Activated T-cell treated with anti-CD3 and anti-CD28 coated beads, Interleukin-2, amount 50 U/mL, for 48 hours (primary cell): ENCODE results near the gene CXADR.
A peak's percentile ranks its signal among the peaks of the same experiment; 100 is the strongest.
"Not testable (repeated sequence)": the region's sequence is repeated elsewhere in the genome, so short reads cannot be mapped to it uniquely, and the experiment has no call there.

Experiments used
- DNase-seq, 2 experiments: peaks; one replicate each; pipeline ENCODE4 v3.0.0-alpha.2; 2020

CXADR gene

DNA sequence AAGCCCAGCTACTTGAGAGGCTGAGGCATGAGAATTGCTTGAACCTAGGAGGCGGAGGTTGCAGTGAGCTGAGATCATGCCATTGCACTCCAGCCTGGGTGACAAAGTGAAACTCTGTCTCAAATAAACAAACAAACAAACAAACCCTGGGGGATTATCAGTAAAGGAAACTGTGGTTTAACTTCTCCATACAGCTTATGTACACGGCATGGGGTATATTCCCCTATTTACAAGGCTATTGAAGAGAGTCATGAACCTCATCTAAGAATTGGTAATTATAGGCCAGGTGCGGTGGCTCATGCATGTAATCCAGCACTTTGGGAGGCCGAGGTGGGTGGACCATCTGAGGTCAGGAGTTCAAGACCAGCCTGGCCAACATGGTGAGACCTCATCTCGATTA lies 9.9 kb upstream of the CXADR start:
- DNase-seq = not testable (repeated sequence)

DNA sequence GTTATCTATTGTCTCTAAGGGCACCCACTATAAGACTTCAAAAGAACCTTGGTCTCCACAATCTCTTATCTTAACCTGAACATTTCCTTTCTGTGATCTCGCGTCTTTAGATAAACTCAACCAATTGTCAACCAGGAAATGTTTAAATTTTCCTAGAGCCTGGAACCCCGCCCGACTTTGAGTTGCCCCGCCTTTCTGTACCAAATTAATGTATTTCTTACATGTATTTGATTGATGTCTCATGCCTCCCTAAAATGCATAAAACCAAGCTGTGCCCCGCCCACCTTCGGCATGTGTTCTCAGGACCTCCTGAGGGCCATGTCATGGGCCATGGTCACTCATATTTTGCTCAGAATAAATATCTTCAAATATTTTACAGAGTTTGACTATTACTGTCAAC lies 5.9 kb upstream of the CXADR start:
- no peak for DNase-seq

- DNase-seq = no peak
Measured at GRCh38 chr21:17507591-17507990, 5.3 kb upstream of the CXADR start.

DNA sequence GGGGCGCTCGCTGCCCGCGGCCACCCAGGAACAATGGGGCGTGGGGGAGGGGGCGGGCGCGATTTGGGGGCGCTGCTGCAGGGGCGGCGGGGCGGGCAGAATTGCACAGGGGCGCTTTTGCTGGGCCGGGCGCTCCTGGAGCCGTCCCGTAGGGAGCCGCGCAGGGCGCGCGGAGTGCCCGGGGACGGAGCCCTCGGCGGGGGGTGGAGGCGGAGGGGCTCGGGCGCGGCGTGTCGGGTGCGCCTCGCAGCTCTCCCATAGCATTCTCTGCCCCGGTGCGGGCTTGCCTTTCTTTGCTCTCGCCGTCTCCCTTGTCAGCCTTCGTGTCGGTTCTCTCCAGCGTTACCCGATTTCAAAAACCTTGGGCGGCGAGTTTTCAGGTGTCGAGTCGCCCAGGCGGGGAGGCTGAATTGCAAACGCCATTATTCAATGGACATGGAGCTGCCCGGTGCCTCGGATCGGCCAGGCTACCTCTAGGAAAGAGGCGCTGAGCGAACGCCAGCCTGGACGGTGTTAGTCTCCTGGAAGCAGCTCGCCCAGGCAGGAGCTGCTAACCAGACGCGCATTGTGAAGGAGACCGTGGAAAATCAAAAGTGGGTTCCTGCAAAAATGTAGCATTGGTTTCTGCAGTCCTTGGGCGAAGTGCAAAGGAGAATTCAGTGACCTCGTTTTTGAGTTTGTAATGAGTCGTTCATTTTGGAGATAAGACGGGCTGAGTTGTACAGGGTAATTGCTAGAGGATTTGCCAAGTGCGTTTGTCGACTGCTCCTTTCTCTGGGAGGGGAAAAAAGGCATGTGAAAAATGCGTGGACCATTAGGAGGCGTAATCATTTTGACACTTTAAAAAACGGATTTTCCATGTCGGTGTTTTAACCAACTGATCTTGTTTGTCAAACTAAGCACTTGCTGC lies 626 bp downstream of the CXADR start:
- peak; percentile 46 to 52 for DNase-seq

DNA sequence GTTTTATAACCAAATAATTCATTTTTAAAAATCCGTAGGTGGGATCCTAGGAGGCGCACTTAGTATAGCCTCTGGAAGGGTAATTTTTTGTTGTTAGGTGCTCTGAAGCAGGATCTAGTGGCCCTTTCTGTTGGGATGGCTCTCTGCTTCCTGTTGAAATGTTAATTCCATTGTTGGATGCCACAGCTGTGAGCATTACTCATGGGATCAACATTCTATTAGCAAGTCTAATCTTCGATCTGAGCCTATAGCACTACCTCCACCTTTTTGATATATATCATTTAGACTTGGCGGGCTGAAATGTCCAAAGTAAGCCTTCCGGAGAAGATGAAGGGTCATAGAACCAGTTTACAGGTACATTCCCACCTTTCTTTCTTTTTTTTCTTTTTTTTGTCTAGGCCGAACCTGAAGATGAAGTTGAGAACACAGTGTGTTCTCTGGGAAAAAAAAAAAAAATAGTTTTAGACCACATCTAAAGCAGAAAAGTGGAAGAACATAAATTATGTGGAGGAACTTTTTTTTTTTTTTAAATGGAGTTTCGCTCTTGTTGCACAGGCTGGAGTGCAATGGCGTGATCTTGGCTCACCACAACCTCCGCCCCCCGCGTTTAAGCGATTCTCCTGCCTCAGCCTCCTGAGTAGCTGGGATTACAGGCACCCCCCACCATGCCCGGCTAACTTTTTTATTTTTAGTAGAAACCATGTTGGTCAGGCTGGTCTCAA lies 1.4 kb downstream of the CXADR start:
- no peak for DNase-seq

DNA sequence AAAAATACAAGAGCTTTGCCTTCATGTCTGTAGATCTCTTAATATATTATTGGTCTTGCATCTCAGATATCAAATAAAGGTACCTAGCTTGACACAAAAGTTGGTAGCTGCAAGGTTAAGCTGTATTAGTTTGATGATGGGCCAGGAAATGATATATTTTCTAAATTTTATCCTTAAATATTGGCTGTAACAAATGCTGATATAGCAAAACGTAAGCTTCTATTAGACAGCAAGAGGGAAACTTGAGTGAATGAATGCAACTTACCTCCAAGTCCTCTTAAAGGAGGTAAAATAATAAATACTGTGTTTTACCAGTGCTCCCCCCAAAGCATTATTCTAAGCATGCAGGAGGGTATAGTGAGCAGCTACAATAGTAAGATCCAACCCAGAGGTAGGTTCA lies 4.2 kb downstream of the CXADR start:
- not testable (repeated sequence) for DNase-seq

DNA sequence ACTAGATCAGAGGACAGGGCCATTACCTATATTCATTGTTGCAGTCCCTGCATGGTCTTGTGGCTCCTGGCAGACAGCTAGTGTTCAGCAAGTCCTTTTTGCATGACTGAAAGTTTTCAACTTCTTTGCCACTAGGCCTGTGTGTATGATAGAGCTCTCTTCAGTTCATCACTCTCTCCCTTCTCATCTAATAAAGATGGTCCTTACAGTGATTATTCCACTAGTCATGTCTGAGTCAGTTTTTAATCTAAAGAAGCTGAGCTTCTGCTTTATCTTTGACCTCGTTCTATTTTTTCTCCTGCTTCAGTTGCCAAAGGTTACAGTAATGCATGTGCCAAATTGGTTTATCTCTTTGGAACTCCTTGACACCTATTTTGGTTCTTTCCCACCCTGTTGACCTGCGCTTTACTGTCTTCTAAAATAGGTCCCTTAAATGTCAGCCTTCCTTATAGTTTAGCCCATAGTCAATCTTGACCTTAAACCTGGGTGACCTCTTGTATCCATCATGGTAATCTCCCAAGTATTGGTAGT lies 6.4 kb downstream of the CXADR start:
- DNase-seq = no peak

DNA sequence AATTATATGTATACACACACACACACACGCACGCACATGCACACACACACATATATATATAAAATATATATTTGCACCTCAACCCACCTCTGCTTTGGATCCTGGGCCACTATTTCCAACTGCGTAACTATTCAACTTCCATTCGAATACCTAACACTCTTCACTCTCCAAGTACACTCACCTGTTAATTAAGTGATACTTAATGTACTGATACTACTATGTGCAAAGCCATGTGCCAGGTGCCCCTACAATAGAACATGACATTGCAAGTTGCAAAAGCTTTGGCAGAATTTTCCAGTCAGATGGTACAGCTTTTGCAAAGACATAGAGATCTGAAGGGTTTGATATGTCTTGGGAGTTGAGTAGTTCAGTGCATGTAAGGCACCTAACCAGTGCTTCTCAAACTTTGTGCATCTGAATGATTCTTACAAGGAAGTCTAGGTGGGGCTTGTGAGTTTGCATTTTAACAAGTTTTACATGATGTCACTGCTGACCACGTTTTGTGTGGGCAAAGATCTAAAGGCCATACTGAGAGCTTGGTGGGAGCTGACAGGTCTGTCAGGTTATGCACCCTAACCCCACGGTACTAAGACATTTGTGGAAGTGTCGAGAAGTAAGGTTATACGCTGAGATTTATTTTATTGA lies 7.2 kb downstream of the CXADR start:
- DNase-seq = no peak

DNA sequence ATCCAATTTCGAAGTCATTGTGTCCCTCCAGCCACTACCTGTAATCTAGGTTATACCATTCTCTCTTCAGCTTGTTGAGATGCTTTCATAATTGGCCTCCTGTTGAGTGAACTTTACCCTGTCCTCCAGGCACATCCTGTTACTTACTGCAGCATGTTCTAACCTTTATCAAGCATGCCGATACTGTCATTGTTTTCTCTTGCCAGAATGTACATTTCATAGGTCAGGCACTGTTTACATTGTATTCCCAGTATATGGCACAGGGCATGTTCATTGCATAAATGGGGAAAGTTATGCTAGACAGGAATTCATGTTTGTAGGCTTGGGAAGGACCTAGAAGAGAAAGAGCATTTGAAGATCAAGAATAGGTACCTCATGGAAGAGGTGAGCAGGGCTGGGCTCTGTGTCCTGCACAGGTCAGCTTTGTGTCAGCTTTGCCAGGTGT lies 10.2 kb downstream of the CXADR start:
- DNase-seq = no peak

GRCh38 chr21:17523979-17524494 lies 11.2 kb downstream of the CXADR start:
- DNase-seq = not testable (repeated sequence)

- DNase-seq = no peak
Measured at GRCh38 chr21:17524635-17525034, 11.8 kb downstream of the CXADR start.

- DNase-seq = no peak
Measured at GRCh38 chr21:17526776-17527175, 13.9 kb downstream of the CXADR start.

DNA sequence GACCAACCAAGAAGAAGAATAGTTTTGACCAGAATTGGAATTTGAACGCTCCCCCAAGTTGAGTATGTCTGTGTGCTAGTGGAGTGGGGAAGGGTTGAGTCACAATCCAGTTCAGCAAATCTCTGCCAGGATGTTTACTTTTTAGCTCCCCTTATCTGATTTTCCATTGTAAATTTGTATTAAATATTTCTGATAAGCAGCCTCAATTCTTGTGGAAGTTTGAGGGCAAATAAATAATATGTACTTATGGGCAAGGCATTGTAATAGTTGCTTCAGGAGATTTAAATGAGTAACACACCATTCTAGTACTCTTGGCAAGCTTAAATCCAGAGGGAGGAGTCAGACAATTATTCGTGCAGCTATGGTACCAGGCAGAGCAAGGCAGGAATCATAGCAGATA lies 14.4 kb downstream of the CXADR start:
- DNase-seq = no peak

- DNase-seq = no peak
Measured at GRCh38 chr21:17527711-17528110, 14.9 kb downstream of the CXADR start.

- no peak for DNase-seq
Measured at GRCh38 chr21:17529648-17530047, 16.8 kb downstream of the CXADR start.

- no peak for DNase-seq
Measured at GRCh38 chr21:17532292-17532691, 19.4 kb downstream of the CXADR start.

DNA sequence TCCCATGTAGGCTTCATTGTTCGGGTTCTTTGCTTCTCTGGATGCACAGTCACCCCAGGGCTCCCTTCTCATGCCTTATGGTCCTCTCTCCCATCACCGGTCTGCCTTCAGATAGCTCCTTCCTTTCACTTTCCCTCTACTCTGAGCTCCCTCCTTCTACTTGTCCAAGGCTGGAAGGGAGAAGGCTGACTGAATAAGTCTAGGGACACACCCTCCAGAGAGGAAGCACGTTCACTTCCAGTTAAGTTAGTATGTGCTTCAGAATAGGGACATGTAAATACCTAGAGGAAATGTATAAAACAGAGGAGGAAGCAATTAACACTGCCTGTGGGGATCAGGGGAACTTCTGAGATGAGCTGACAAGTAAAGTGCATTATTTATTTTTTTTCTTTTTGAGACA lies 23.5 kb downstream of the CXADR start:
- DNase-seq = no peak

DNA sequence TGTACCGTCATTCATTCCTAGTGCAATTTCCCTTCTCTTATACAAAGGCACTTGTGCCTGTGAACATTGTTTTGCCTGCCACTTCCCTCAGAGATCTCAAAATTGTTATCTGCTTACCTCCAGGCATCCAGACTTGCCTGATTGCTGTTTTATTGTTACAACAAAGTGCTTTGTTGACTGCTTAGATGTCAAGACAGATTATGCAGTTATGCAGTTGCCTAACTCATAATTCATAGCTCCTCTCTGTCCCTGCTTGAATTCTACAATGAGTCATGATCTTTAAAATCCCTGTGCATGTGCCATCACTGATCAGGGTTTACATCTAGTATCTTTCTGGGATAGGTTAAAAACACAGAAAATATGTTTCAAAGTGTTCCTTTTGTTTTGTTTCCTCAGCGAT lies 24.5 kb downstream of the CXADR start:
- no peak for DNase-seq

DNA sequence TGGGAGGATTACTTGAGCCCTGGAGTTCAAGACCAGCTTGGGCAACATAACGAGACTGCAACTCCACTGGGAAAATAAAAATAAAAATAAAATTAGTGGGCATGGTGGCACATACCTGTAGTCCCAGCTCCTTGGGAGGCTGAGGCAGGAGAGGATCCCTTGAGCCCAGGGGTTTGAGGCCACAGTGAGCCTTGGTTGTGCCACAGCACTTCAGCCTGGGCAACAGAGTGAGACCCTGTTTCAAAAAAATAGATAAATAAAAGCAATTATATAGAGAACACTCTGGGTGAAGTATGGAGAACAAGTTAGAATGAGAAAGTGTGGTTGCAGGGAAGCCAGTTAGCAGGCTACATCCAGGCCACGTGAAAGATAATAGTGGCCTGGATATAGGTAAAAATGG lies 25.7 kb downstream of the CXADR start:
- no peak for DNase-seq

DNA sequence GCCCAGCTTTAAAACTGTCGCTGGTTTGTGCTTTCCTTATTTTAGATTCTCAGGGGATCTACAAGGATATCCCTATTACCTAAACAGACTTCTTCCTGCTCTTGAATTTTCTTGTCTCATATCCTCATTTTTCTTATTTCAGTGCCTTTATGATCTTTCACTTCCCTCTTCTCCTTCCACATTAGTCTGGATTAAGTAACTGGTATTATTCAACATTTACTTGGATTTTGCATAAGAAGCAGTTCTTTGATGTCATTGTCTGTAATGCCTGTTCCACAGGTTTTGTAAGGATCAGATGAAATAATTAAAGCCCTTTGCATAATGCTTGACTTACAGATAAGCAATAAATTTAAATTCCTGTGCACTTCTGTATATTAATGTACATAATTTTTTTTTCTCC lies 26.5 kb downstream of the CXADR start:
- no peak for DNase-seq

DNA sequence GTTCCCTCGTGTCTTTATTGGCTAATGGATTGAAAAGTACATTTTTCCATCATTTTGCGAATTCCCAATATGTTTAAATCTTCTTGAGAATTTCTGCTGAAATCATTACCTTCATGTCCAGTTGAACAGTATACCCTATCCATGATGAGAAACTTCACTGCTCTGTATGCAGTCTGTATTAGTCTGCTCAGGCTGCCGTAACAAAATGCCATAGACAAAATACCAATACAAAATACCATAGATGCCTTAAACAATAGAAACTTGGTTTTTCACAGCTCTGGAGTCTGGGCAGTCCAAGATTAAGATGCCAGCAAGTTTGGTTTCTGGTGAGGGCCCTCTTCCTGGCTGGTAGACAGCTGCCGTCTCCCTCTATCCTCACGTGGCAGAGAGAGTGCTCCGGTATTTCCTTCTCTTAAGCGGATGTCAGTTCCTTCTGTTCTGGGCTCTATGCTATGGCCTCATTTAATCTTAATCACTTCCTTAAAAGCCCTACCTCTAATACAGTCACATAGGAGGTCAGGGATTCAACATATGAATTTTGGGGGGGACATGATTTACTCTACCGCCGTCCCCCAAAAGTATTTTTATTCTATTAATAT lies 27.0 kb downstream of the CXADR start:
- DNase-seq = no peak

- no peak for DNase-seq
Measured at GRCh38 chr21:17540530-17540929, 27.7 kb downstream of the CXADR start.
